HG02852 (cell line): ENCODE data around the gene ABCA7.

Experiments
- ATAC-seq: cut with Tn5 transposase; IDR thresholded peaks from one replicate; pipeline ENCODE4 v1.9.1; 2021; ENCODE audit warnings: mild to moderate bottlenecking, moderate library complexity; ENCODE audit not compliant: unreplicated experiment

The ABCA7 gene

DNA sequence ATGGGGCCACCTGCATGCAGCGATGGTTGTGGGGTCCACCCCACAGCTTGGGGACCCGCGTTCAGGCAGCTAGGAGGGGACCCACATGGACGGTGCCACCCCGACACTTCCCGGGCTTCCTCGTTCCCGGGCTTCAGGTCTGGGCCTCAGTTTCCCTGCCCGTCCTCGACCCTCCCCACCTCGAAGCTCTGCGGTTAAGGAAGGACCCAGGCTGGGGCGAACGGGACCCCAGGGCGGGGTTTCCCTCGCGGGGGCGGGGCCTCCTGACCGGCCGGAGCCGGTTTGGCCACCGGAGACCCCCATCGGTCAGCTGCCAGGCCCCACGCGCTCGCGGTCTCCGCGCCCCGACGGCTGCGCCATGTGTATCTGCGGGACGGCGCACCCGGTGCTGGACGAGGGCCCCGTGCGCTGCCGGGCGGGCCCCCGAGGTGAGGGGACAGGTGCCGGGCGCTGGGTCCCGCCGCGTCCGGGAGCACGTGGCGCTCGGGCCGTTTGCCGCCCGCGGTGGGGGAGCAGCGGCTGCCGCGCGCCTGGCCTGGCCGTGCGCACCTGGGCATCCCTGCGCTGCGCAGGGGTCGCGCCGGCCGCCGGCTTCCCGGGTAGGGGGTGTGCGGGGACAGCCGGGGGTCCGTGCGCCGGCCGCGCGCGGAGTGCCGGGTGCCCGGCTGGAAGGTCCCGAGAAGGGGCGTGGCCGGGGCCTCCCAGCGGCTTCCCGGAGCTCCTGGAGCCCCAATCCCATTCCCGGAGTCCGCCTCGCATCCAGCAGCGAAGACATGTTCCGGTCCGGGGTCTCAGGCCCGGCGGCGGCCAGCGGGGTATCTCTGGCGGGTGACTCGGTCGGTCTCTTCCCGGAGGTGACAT lies 31.3 kb downstream of the ABCA7 start:
- no peak for ATAC-seq

DNA sequence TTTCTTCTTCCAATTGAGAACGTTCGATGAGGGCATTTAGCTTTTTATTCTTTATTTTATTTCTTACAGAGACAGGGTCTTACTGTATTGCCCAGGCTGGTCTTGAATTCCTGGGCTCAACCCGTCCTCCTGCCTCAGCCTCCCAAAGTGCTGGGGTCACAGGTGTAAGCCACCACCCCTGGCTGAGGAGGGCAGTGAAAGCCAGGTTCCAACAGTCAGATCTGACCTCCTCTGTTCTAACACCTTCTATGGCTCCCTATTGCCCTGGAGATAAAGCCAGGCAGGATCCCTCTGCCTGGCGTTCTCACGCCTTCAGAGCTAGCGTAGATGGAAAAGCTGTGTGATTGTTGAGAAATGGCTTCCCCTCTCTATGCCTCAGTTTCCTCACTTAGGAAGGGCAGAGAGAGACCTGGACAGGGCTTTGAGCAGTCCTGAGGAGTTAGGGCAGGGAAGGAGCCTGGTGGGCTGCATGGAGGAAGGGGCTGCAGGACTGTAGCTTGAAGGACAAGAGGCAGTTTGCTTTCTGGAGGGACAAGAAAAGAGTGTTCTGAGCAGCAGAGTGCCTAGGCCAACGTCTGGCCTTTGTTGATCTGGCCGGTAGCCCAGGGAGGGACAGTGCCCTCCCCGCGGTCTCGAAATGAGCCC lies 32.6 kb downstream of the ABCA7 start:
- no peak for ATAC-seq

DNA sequence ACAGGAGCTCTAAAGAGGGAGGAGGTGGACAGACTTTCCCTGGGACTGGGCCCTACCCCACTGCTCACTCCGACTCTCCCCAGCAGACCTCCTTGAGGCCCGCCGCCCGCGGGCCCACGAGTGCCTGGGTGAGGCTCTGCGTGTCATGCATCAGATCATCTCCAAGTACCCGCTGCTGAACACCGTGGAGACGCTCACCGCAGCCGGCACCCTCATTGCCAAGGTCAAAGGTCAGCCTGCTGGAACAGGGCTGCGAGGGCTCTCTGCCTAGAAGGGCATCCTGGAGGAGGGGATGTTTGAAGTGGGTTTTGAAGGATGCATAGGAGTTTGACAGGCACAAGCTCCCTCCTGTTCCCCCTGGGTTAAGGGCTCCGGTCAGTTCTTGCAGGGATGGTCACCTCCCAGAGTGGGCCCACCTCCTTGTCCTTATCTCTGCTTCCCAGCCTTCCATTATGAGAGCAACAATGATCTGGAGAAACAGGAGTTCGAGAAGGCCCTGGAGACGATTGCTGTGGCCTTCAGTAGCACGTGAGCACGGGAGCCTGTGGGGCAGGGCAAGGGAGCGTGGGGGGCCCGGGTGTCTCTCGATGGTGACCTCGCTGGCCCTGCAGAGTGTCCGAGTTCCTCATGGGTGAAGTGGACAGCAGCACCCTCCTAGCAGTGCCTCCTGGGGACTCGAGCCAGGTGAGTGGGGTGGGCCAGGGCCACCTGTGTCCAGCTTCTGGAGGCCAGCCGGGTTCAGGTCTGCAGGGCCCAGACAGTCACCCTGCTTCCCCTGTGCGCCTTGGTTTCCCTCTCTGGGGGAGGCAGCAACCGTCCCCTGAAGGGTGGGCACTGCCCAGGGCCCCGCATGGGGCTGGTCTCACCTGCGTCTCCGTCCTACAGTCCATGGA lies 33.4 kb downstream of the ABCA7 start:
- ATAC-seq: no peak

DNA sequence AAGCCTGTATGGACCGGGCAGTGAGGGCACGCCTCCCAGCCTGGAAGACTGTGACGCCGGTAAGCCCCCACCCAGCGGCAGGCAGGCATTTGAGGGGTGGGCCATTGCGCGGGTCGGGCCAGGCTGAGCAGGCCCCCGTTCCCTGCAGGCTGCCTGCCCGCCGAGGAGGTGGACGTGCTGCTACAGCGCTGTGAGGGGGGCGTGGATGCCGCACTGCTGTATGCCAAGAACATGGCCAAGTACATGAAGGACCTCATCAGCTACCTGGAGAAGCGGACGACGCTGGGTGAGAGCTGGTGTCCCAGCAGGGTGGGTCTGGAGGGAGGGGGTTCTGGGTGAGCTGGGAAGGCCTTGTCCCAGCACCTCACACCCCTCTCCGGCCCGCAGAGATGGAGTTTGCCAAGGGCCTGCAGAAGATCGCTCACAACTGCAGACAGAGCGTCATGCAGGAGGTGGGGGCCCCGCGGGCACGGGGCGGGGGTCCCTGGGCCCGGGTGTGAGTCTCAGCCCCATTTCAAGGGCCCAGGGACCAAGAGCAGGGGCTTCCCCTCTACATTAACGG lies 34.1 kb downstream of the ABCA7 start:
- no peak for ATAC-seq

- peak; percentile 35 for ATAC-seq
Measured at GRCh38 chr19:1074544-1075283, 34.8 kb downstream of the ABCA7 start.

DNA sequence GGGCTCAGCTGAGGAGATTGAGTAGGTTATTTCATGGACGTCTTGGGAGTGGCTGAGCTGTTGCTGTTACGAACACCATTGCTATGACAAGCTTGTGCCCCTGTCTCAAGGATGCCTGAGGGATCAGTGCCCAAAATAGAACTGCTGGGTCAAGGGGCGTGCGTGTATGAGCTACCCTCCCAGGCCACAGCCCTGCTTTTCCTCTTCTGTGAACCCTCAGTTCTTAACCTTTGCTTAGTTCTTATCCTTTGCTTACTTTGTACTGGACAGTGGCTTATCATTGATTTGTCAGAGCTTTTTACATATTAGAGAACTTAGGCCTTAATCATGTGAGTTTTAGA lies 36.1 kb downstream of the ABCA7 start:
- no peak for ATAC-seq

DNA sequence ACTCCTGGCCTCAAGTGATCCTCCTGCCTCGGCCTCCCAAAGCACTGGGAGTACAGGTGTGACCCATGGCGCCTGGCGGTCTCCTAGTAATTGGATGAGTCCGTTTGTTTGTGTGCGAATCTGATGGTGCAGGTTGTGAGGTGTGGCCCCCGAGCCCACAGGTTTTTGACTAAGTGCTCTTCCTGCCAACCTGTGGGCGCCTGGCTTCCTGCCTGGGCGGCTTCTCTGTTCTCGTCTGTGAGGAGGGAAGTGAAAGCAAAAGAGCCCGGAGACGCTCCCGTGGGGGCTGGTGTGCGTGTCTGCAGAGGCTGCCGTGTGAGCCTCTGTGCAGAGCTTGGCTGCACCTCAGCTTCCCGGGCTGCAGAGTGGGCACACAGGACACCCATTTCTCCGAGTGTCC lies 37.0 kb downstream of the ABCA7 start:
- ATAC-seq: peak; percentile 61

DNA sequence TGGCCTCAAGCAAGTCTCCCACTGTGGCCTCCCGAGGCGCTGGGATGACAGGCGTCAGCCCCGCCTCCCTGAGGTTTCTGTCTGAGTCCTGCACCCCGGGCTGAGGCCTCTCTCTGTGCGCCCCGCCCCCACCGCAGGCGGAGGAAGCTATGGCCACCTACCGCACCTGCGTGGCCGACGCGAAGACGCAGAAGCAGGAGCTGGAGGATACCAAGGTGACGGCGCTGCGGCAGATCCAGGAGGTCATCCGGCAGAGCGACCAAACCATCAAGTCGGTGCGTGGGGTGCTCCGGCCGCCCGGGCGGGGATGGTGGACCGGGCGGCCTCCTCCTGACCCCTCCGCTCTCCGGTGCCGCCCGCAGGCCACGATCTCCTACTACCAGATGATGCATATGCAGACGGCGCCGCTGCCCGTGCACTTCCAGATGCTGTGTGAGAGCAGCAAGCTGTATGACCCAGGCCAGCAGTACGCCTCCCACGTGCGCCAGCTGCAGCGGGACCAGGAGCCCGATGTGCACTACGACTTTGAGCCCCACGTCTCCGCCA lies 39.7 kb downstream of the ABCA7 start:
- ATAC-seq: no peak

DNA sequence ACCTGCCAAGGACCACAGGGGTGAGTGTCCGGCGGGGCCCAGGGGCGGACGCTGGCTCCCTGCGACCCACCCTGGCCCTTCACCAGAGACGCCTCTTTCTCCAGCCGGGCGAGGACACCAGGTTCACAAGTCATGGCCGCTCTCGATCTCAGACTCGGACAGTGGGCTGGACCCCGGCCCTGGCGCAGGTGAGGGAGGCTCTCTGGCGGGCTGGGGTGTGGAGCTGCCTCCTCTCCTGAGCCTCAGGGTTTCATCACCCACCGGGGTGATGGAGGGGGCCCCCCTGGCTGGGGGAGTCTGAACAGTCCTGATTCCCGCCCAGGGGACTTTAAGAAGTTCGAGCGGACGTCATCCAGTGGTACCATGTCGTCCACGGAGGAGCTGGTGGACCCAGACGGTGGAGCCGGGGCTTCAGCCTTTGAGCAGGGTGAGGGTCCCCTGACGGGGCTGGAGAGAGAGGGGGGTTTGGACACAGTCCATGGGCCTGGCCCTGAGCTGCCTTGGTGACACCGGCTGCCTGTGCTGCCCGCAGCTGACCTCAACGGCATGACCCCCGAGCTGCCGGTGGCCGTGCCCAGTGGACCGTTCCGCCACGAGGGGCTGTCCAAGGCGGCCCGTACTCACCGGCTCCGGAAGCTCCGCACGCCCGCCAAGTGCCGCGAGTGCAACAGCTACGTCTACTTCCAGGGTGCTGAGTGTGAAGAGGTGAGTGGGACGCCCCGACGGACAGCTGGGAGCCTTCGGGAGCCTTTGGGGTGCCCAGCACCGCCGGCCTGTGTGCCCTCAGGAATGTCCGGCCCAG lies 40.7 kb downstream of the ABCA7 start:
- no peak for ATAC-seq

DNA sequence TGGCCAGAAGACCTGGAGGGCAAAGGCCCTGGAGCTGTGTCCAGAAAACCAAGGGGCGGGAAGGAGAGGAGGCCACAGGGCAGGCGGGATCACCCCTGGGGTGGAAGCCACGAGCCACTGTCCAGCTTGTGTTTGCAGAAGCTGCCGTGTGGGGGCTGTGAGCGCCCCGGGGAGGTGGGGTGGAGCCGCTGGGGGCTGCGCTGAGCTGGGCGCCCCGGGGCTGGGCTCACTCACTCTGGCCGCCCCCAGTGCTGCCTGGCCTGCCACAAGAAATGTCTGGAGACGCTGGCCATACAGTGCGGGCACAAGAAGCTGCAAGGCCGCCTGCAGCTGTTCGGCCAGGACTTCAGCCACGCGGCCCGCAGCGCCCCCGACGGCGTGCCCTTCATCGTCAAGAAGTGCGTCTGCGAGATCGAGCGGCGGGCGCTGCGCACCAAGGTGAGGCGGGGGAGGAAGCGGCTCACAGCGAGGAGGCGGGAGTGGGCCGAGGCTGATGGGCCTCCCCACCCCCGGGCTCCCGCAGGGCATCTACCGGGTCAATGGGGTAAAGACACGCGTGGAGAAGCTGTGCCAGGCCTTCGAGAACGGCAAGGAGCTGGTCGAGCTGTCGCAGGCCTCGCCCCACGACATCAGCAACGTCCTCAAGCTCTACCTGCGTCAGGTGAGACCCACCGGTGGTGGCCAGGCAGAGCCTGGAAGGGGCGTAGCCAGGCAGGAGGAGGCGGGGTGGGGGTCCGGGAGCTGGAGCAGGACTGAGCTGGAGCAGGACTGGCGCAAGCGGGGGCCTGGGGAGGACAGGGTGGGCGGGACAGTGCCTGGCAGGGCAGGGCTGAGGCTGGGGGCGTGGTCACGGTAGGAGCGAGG lies 41.6 kb downstream of the ABCA7 start:
- ATAC-seq: no peak

- ATAC-seq: no peak
Measured at GRCh38 chr19:1082165-1082927, 42.4 kb downstream of the ABCA7 start.

GRCh38 chr19:1082928-1083816 lies 43.3 kb downstream of the ABCA7 start:
- no peak for ATAC-seq

DNA sequence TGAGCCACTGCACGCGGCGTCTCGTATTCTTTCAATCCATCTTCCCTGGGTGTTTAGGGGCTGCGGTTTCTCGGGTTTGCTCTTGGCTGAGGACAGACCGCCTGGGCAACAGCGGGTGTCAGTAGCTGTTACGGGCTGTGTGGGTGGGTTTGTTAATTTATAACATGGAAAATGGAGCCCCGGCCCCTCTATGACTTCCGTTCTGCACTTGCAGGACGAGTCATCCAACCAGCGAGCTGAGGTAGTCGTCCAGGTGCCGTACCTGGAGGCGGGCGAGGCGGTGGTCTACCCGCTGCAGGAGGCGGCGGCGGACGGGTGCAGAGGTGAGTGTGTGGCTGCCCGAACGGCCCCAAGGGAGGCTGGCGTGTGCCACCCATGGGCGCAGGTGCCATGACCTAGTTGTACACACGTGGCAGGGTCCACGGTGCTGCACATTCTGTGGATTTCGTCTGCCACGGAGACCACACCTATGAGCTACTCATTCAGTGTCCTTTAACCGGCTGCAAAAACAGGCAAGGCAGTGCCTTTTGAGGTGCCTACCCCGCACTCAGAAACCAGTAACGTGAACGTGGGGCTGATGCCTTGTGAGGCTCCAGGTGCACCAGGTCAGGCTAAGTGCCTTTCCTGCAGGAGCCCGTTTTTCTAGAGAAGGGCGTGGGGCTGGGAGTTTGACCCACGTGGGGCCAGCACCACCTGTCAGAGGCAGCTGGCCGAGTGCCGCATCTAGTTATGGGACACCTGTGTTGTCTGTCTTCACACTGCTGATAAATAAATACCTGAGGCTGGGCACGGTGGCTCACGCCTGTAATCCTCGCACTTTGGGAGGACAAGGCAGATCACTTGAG lies 44.3 kb downstream of the ABCA7 start:
- ATAC-seq: no peak

- ATAC-seq: no peak
Measured at GRCh38 chr19:1085053-1085658, 45.2 kb downstream of the ABCA7 start.

DNA sequence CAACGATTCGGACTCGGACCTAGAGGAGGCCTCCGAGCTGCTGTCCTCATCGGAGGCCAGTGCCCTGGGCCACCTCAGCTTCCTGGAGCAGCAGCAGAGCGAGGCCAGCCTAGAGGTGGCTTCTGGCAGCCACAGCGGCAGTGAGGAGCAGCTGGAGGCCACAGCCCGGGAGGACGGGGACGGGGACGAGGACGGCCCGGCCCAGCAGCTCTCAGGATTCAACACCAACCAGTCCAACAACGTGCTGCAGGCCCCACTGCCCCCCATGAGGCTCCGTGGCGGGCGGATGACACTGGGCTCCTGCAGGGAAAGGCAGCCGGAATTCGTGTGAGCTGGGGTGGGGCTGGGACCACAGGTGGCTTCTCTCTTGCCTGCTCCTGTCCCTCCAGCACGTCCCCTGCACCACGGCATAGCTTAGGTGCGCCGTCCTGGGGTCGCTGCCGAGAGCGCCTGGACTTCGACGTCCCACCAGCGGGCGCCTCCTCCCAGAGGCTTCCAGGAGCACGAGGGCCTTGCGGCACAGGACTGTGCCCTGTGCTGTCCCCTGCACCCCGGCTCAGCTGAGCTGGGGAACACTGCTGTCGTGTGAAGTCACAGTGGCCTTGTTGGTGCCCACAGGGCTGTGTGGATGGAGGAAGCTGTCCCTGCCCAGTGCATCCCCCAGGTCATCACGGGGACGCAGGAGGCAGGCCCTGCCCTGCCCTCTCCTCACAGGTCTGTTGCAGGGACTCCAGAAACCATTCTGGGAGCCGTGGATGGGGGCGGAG lies 46.0 kb downstream of the ABCA7 start:
- ATAC-seq: no peak
